GM12891 (cell line): ENCODE data around the gene AGAP2.

Experiments used
- PAX5 ChIP-seq: IDR thresholded peaks from 2 replicates; pipeline ENCODE4 v1.6.1; 2011; ENCODE audit warnings: low read length, moderate library complexity, mild to moderate bottlenecking; ENCODE audit not compliant: insufficient read depth, severe bottlenecking
- POLR2A ChIP-seq: IDR thresholded peaks from 2 replicates; pipeline ENCODE4 v1.6.1; 2011; ENCODE audit warnings: low read depth, low read length, control low read depth
- POLR2AphosphoS5 ChIP-seq: IDR thresholded peaks from 2 replicates; pipeline ENCODE4 v1.6.1; 2011; ENCODE audit warnings: low read depth, low read length, control low read depth
- SPI1 ChIP-seq: IDR thresholded peaks from 2 replicates; pipeline ENCODE4 v1.6.1; 2011; ENCODE audit warnings: low read depth, low read length, control low read depth
- TAF1 ChIP-seq: IDR thresholded peaks from 2 replicates; pipeline ENCODE4 v1.6.1; 2011; ENCODE audit warnings: low read depth, low read length, control low read depth

DNA sequence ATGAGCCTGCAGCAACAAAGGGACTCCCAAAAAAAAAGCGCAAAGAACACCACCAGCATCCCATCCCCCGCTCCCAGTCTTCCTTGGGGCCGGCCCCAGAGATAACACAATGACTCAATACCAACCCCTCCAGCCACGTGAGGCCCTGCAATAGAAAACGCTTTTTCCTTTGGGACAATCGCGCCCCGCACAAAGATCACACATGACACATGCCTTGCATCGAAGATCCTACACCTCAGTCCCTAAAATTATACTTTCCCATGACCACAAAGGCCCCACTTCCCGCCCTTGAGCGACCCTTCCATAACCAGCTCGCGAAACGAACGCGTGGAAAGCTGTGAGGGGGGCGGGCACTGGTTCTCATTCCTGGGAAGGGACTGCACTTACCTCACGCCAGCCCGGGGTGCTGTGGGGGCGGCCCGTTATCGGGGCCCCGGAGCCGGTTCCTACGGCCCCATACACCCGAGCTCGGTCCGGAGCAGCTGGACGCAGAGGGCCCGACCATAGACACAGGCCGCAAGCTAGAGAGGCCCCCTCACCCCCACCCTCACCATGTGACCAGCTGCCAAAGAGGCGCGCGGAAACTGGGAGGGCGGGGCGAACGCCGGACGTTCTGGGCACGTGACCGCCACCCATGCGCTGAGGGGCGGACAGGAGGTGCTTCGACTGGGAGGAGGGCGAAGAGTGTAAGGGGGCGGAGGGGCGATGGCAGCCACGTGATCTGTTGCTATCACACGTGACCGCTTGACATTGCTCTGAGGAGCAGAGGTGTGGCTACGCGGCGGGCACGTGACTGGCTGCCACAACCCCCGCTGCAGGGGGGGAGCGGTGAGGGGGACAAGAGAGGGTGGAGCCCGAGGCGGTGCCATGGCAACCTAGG, 13.5 kb upstream of the AGAP2 start, which contains the start of gene CDK4:
- peak; percentile 53; the same call in 1 of the 2 replicates for TF ChIP-seq POLR2A
- peak; percentile 72 for TF ChIP-seq POLR2AphosphoS5
- peak; percentile 69; the same call in 1 of the 2 replicates for TF ChIP-seq TAF1
- TF ChIP-seq PAX5: no peak
- TF ChIP-seq SPI1: no peak
